ENCODE measurements around the gene LIMS4. TPM values are rescaled to one million over a fixed set of nuclear protein-coding genes. Genes with fewer than 3 reads are reported as not detected.
"Not testable (repeated sequence)": the region's sequence is repeated elsewhere in the genome, so short reads cannot be mapped to it uniquely, and the experiment has no call there.

The LIMS4 gene
- total RNA-seq, 1 donor from 2014 or later: 0.75 TPM

DNA sequence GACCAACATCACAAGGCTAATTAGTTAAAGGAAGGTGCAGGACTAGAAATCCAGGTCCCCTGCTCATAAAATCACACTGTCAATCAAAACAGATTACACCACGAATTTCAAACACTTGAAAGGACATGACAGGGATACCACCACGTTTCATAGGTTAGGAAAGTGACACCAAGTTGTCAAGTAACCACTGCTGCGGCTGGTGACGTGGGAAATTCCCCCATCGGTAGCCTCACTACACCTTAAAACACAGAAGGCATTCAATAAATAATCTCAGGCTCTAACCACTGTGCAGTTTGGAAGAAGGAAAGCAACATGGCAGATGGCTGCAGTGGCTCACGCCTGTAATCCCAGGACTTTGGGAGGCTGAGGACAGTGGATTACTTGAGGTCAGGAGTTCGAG lies 3.7 kb downstream of the LIMS4 start:
- H3K9me3 Mint-ChIP-seq; H3K4me1 Mint-ChIP-seq; H3K27ac Mint-ChIP-seq (ENCODE audit: unreplicated experiment); DNase-seq (ENCODE audit: low read depth, low spot score); H3K36me3 Mint-ChIP-seq (ENCODE audit: low read depth); H3K4me3 Mint-ChIP-seq; H3K27me3 Mint-ChIP-seq (ENCODE audit: low read depth): not testable (repeated sequence)

DNA sequence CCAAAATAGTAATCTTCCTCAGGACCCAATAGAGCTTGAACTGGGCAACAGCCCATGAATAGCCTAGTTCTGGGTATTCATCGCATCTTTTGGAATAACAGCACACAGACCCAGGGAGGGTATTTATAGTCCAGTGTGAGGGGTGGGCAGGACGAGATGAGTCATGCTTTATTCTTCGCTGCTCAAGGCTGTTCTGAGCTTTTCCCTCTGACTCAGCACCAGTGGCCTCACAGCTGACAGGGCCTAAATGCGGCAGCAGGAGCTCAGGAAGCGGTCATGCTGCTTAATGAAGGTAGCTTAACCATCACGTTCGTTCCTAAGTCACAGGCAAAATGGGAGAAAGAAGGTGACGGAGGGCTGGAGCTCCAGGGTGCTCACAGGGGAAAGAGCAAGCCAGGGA lies 7.3 kb downstream of the LIMS4 start:
- not testable (repeated sequence) for H3K9me3 Mint-ChIP-seq; H3K4me3 Mint-ChIP-seq; DNase-seq (ENCODE audit: low read depth, low spot score); H3K27ac Mint-ChIP-seq (ENCODE audit: unreplicated experiment); H3K27me3 Mint-ChIP-seq (ENCODE audit: low read depth); H3K4me1 Mint-ChIP-seq; H3K36me3 Mint-ChIP-seq (ENCODE audit: low read depth)

DNA sequence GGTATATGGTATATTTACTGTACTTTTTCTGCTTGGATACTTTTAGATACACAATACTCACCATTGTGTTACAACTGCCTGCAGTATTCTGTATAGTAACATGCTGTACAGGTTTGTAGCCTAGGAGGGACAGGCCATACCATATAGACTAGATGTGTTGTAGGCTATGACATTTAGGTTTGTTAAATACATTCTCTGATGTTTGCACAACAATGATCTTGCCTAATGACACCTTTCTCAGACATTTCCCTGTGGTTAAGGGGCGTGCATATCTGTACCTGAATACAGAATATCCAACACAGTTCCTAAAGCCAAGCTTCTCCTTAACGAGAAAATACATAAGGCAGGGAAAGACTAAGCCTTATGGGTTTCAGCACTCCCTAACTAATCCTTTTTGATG lies 10.2 kb downstream of the LIMS4 start:
- not testable (repeated sequence) for DNase-seq (ENCODE audit: low read depth, low spot score); H3K4me1 Mint-ChIP-seq; H3K36me3 Mint-ChIP-seq (ENCODE audit: low read depth); H3K27ac Mint-ChIP-seq (ENCODE audit: unreplicated experiment); H3K27me3 Mint-ChIP-seq (ENCODE audit: low read depth); H3K4me3 Mint-ChIP-seq; H3K9me3 Mint-ChIP-seq

DNA sequence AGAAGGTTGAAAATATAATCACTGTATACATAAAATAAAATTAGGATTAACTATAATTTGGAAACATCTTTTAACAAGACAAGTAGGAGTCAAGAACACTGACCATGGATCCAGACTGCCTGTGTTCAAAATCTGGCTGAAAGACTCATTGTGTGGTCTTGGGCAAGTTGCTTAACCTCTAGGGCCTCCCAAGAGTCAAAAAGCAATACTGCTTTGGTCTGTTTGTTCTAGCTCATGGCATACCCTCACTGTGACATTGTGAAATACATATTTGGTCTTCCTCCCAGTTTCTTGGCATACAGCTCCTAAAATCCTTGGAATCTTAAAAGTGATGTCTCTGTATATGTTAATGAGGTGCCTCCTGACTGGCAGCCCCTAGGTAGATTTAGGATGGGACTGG lies 12.3 kb downstream of the LIMS4 start:
- H3K4me3 Mint-ChIP-seq; H3K9me3 Mint-ChIP-seq; DNase-seq (ENCODE audit: low read depth, low spot score); H3K27me3 Mint-ChIP-seq (ENCODE audit: low read depth); H3K4me1 Mint-ChIP-seq; H3K36me3 Mint-ChIP-seq (ENCODE audit: low read depth); H3K27ac Mint-ChIP-seq (ENCODE audit: unreplicated experiment): not testable (repeated sequence)

DNA sequence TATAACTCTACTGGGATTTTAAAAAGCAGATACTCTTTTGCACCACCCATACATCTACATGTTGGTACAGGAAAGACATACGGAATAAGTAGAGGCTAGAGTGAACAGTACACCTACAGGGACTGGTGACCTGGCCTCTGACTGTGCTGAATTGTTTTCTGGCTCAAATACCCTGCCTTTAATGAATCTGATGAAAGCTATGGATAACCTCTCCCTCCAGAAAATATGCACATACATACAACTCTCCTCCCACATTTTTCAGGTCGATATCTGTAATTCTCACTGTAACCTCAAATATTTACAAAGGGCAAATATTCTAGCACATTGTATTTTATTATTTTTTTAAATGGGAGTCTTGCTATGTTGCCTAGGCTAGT lies 15.4 kb downstream of the LIMS4 start:
- H3K4me3 Mint-ChIP-seq; DNase-seq (ENCODE audit: low read depth, low spot score); H3K4me1 Mint-ChIP-seq; H3K27me3 Mint-ChIP-seq (ENCODE audit: low read depth); H3K36me3 Mint-ChIP-seq (ENCODE audit: low read depth); H3K9me3 Mint-ChIP-seq; H3K27ac Mint-ChIP-seq (ENCODE audit: unreplicated experiment): not testable (repeated sequence)

DNA sequence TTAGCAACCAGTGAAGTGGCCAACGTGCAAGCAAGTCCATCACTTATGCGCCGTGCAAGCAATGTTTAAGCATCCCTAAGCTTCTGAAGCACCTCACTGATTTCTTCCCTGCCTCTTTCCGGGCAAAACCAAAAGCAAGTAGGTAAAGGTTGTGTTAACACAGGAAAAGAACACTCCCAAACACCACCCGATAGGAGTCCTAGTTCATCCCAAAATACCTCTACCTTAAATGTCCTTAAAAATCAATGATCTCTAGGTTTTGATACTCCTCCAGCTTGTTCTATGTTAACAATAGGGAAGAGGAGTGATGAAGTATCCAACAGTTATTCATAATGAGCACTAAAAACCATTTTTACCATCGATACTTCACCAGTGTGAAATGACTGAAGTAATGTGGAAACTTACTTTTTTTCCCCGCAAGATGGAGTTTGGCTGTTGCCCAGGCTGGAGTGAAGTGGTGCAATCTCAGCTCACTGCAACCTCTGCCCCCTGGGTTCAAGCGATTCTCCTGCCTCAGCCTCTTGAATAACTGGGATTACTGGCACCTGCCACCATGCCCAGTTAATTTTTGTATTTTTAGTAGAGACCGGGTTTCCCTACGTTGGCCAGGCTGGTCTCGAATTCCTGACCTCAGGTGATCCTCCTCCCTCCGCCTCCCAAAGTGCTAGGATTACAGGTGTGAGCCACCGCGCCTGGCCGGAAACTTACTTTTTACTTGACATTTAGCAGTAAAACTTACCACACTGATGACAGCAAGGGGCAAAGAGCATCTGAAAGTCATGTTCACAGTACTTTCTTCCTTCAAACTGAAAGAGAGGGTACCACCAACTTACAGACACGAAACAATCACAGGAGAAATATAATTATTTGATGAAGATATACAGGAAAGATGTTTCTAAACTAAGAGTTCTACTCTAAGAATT lies 16.1 kb downstream of the LIMS4 start:
- not testable (repeated sequence) for H3K27ac Mint-ChIP-seq (ENCODE audit: unreplicated experiment); H3K27me3 Mint-ChIP-seq (ENCODE audit: low read depth); DNase-seq (ENCODE audit: low read depth, low spot score); H3K36me3 Mint-ChIP-seq (ENCODE audit: low read depth); H3K4me1 Mint-ChIP-seq; H3K9me3 Mint-ChIP-seq; H3K4me3 Mint-ChIP-seq

DNA sequence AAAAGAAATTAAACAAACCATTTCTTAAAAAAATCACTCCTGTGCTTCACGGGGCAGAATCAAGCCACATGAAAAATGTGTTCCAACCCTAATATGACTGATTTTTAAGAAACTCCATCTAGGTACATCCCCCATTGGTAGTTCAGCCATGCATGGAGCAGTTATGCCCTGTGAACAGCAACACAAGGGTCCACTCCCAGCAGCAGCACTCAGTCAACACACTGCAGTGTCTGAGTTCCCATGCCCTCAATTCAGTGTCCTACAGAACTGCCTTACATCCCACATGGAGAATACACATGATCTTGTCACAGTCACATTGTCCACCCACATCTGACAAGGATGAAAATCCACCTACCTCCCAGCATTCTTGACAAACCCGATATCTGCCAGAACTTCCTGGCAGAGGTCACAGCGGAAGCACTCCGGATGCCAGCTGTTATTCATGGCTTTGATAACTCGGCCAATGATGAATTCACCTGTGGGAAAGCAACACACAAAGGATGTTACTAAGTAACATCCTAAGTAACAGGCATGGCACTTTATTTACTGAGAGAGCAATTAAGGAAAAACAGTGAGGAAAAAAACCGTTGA lies 17.4 kb downstream of the LIMS4 start:
- not testable (repeated sequence) for DNase-seq (ENCODE audit: low read depth, low spot score); H3K36me3 Mint-ChIP-seq (ENCODE audit: low read depth); H3K9me3 Mint-ChIP-seq; H3K4me3 Mint-ChIP-seq; H3K4me1 Mint-ChIP-seq; H3K27me3 Mint-ChIP-seq (ENCODE audit: low read depth); H3K27ac Mint-ChIP-seq (ENCODE audit: unreplicated experiment)

DNA sequence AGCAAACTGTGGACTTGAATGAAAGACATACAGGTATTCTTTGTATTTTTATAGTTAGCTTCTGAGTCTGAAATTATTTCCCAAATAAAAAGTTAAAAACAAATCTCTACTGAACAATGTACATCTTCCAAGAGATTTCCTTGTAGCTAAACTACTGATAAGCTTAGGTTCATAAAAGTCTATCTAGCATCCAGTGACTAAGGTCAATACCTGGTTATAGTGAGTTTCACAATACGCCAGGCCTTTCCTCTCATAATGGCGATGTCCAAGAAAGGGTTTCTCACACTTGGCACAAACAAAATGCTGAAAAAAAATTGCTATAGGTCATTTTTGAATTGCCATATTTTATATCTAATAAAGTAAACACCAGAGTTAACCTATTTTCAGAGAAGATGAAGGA lies 21.7 kb downstream of the LIMS4 start:
- DNase-seq (ENCODE audit: low read depth, low spot score); H3K27me3 Mint-ChIP-seq (ENCODE audit: low read depth); H3K27ac Mint-ChIP-seq (ENCODE audit: unreplicated experiment); H3K4me3 Mint-ChIP-seq; H3K9me3 Mint-ChIP-seq; H3K36me3 Mint-ChIP-seq (ENCODE audit: low read depth); H3K4me1 Mint-ChIP-seq: not testable (repeated sequence)

DNA sequence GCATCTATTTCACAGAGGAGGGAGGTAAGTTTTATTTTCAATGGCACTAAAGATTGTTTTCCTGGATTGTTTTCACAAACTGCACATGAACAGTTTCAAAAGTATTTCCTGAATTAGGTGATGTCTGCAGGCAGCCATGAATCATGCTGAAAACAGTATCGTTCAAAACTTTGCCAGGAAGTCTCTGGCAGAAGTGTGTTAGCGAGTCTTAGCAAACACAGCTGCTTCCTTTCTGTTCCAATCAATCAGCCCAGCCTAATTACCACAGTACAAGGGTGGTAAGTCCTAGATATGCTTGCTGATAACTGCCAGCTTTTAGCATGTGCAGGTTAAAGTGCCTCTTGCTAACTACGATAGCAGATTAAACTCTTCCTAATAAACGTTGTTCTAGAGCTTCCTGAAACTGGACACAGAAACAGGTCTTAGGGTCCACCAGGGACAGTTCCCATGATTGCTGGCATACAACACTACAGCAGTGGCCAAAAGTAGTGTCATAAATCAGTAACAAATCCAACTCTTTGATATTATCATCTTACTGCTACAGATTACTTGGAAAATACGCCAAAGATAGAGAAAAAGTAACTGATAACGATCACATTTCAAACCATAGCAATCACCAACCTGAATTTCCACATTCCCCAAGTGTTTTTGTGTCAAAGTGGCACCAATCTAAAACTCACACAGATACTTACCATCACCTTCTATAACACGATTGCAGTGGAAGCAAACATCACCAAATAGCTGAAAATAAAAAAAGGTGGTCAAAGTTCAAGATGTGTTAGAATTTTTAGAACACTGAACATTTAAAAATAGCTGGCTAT lies 23.3 kb downstream of the LIMS4 start:
- not testable (repeated sequence) for H3K4me1 Mint-ChIP-seq; H3K27ac Mint-ChIP-seq (ENCODE audit: unreplicated experiment); H3K36me3 Mint-ChIP-seq (ENCODE audit: low read depth); DNase-seq (ENCODE audit: low read depth, low spot score); H3K27me3 Mint-ChIP-seq (ENCODE audit: low read depth); H3K4me3 Mint-ChIP-seq; H3K9me3 Mint-ChIP-seq

DNA sequence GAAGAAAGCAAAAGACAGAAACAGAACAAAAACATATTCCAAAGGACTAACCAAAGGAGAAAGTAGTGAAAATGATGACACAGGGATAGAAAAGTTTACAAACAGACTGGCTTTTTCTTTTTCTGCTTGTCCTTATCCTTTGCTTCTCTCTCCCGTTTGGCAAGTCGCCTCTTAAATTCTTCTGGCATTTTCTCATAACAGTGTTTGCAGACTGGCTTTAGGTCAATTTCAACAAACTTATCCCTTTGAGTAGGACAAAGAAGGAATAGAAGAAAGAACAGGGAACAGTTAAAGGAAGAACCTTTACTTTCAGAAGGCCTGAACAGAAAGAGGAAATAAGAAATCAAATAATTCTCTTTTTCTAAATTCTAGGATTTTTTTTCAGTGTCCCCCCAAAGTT lies 26.0 kb downstream of the LIMS4 start:
- H3K27me3 Mint-ChIP-seq (ENCODE audit: low read depth); H3K4me3 Mint-ChIP-seq; H3K4me1 Mint-ChIP-seq; H3K27ac Mint-ChIP-seq (ENCODE audit: unreplicated experiment); DNase-seq (ENCODE audit: low read depth, low spot score); H3K36me3 Mint-ChIP-seq (ENCODE audit: low read depth); H3K9me3 Mint-ChIP-seq: not testable (repeated sequence)

DNA sequence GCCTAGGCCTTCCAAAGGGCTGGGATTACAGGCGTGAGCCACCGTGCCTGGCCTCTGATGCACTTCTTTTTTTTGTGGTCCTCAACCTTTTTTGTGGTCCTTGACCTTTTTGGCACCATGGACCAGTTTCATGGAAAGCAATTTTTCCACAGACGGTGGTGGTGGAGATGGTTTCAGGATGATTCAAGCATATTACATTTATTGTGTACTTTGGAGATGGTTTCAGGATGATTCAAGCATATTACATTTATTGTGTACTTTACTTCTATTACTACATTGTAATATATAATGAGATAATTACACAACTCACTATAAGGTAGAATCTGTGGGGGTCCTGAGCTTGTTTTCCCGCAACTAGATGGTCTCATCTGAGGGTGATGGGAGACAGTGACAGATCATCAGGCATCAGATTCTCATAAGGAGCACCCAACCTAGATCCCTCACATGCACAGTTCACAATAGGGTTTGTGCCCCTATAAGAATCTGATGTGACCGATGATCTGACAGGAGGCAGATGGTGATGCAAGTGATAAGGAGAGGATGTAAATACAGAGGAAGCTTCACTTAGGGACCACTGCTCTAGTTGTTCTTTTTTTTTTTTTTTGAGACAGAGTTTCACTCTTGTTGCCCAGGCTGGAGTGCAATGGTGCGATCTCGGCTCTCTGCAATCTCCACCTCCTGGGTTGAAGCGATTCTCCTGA lies 29.2 kb downstream of the LIMS4 start:
- H3K4me1 Mint-ChIP-seq; H3K4me3 Mint-ChIP-seq; H3K27ac Mint-ChIP-seq (ENCODE audit: unreplicated experiment); DNase-seq (ENCODE audit: low read depth, low spot score); H3K9me3 Mint-ChIP-seq; H3K27me3 Mint-ChIP-seq (ENCODE audit: low read depth); H3K36me3 Mint-ChIP-seq (ENCODE audit: low read depth): not testable (repeated sequence)

DNA sequence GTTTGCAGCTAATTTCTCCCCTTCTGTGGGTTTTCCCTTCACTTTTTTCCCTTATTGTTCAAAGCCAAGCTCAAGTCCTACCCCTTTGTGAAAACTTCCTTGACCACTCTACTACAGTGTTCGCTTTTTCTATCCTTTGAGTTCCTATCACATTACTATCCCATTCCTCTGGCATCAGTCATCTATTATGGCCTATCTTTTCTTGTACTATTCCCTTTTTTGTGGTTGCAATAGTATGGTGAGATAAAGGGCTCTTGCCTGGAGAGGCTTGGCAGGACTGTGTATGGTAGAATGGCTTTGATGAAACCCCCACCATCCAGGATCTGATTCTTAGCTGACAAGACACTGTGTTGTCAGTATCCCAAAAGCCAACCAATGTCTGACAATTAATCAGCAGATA lies 30.7 kb downstream of the LIMS4 start:
- H3K27ac Mint-ChIP-seq (ENCODE audit: unreplicated experiment); H3K36me3 Mint-ChIP-seq (ENCODE audit: low read depth); H3K4me1 Mint-ChIP-seq; DNase-seq (ENCODE audit: low read depth, low spot score); H3K9me3 Mint-ChIP-seq; H3K27me3 Mint-ChIP-seq (ENCODE audit: low read depth); H3K4me3 Mint-ChIP-seq: not testable (repeated sequence)

DNA sequence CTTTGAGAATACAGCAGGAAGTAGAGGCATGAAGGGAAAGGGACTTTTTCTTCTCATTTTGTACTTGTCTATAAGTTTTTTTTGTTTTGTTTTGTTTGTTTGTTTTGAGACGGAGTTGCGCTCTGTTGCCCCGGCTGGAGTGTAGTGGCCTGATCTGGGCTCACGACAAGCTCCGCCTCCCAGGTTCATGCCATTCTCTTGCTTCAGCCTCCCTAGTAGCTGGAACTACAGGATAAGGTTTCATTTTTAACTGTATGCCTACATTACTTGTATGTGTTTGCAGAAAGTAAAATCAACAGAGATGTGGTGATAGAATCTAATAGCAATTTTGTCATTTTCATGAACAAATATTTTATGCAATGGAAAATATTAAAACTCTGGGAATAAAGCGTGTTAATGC lies 38.1 kb downstream of the LIMS4 start:
- H3K36me3 Mint-ChIP-seq (ENCODE audit: low read depth); H3K4me1 Mint-ChIP-seq; H3K9me3 Mint-ChIP-seq; H3K27me3 Mint-ChIP-seq (ENCODE audit: low read depth); H3K4me3 Mint-ChIP-seq; DNase-seq (ENCODE audit: low read depth, low spot score); H3K27ac Mint-ChIP-seq (ENCODE audit: unreplicated experiment): not testable (repeated sequence)
